ENCODE results near the gene EPB41L4A. TPM values are rescaled to one million over a fixed set of nuclear protein-coding genes. Genes with fewer than 3 reads are reported as not detected.

EPB41L4A gene
- polyA plus RNA-seq, 1 donor from 2014 or later = 7.4 TPM

DNA sequence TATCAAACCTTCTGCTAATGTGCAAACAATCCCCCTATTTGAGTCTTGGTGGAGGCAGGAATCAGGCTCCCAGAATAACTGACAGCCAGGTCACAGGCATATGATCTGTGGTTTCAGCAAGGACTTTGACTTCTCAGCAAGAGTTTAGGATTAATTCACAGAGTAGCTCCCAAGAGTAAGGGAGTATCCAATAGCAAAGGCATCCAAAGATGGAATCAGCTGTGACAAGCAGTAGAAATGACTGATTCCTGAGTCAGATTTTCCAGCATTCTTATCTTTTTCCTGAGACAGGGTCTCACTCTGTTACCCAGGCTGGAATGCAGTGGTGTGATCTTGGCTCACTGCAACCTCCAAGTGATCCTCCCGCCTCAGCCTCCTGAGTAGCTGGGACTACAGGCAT, 108.3 kb downstream of the EPB41L4A start:
- H3K4me2 ChIP-seq (ENCODE audit: low read length) = no peak overlapping the region

DNA sequence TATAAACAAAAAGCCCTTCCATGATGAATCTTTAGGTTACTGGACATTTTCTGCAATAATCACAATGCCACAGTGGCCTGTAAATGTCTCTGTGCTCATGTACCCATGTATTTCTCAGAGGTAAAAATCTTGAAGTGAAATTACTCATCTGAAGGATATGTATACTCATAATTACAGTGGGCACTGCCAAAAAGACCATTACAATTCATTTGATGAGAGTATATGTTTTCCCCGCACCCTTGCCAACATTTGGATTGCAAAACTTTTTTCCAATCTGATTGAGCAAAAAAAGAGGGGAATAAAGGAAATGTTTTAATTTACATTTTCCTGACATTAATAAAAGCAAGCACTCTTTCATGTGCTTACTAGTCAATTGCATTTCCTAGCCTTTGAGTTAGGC, 110.5 kb downstream of the EPB41L4A start:
- no peak for TF ChIP-seq TAF1 (IDR thresholded peaks at IDR 0.05; ENCODE audit: low read depth)
- TF ChIP-seq SMC3 (conservative IDR thresholded peaks at IDR 0.05; ENCODE audit: poor library complexity) = no peak
- TF ChIP-seq EP300 (conservative IDR thresholded peaks at IDR 0.05; ENCODE audit: poor library complexity, severe bottlenecking) = no peak
- no peak for TF ChIP-seq MXI1 (conservative IDR thresholded peaks at IDR 0.05; ENCODE audit: poor library complexity, severe bottlenecking)
- TF ChIP-seq EZH2 (IDR thresholded peaks at IDR 0.05; ENCODE audit: borderline replicate concordance, insufficient read depth, low read length, poor library complexity, severe bottlenecking) = no peak
- no peak for TF ChIP-seq RAD21 (conservative IDR thresholded peaks at IDR 0.05)
- TF ChIP-seq, protein P1, sequence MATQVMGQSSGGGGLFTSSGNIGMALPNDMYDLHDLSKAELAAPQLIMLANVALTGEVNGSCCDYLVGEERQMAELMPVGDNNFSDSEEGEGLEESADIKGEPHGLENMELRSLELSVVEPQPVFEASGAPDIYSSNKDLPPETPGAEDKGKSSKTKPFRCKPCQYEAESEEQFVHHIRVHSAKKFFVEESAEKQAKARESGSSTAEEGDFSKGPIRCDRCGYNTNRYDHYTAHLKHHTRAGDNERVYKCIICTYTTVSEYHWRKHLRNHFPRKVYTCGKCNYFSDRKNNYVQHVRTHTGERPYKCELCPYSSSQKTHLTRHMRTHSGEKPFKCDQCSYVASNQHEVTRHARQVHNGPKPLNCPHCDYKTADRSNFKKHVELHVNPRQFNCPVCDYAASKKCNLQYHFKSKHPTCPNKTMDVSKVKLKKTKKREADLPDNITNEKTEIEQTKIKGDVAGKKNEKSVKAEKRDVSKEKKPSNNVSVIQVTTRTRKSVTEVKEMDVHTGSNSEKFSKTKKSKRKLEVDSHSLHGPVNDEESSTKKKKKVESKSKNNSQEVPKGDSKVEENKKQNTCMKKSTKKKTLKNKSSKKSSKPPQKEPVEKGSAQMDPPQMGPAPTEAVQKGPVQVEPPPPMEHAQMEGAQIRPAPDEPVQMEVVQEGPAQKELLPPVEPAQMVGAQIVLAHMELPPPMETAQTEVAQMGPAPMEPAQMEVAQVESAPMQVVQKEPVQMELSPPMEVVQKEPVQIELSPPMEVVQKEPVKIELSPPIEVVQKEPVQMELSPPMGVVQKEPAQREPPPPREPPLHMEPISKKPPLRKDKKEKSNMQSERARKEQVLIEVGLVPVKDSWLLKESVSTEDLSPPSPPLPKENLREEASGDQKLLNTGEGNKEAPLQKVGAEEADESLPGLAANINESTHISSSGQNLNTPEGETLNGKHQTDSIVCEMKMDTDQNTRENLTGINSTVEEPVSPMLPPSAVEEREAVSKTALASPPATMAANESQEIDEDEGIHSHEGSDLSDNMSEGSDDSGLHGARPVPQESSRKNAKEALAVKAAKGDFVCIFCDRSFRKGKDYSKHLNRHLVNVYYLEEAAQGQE (IDR thresholded peaks at IDR 0.05; ENCODE audit: borderline replicate concordance) = no peak
- TF ChIP-seq POLR2AphosphoS5 (IDR thresholded peaks at IDR 0.05) = no peak
- TF ChIP-seq, protein P2, sequence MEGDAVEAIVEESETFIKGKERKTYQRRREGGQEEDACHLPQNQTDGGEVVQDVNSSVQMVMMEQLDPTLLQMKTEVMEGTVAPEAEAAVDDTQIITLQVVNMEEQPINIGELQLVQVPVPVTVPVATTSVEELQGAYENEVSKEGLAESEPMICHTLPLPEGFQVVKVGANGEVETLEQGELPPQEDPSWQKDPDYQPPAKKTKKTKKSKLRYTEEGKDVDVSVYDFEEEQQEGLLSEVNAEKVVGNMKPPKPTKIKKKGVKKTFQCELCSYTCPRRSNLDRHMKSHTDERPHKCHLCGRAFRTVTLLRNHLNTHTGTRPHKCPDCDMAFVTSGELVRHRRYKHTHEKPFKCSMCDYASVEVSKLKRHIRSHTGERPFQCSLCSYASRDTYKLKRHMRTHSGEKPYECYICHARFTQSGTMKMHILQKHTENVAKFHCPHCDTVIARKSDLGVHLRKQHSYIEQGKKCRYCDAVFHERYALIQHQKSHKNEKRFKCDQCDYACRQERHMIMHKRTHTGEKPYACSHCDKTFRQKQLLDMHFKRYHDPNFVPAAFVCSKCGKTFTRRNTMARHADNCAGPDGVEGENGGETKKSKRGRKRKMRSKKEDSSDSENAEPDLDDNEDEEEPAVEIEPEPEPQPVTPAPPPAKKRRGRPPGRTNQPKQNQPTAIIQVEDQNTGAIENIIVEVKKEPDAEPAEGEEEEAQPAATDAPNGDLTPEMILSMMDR (IDR thresholded peaks at IDR 0.05; ENCODE audit: poor library complexity, severe bottlenecking) = no peak
- Histone ChIP-seq H3K9me2 (ENCODE audit: insufficient read depth, low read length) (no peaks in the 10 kb centered on the region), H3K9ac (ENCODE audit: low read length) (no peak overlapping the region), H3K36me3 (ENCODE audit: insufficient read depth, low read length) (no peaks in the 10 kb centered on the region), H3K27ac (ENCODE audit: low read length) (no peak overlapping the region), H3K4me3 (ENCODE audit: low read length) (no peak overlapping the region), H3K9me3 (ENCODE audit: low read length) (no peaks in the 10 kb centered on the region), H3F3A (ENCODE audit: insufficient read depth, low read length, poor library complexity, severe bottlenecking) (no peaks in the 10 kb centered on the region), H3K79me2 (replicated peaks; ENCODE audit: insufficient read depth, low read length) (no peaks in the 10 kb centered on the region), H4K20me1 (ENCODE audit: insufficient read depth) (no peaks in the 10 kb centered on the region), H3K4me2 (ENCODE audit: low read length) (no peak overlapping the region), H2AFZ (ENCODE audit: low read depth, low read length) (no peak overlapping the region), H3K27me3 (ENCODE audit: insufficient read depth, low read depth, low read length) (no peaks in the 10 kb centered on the region)

More for the DNA sequence above, 108.3 kb downstream of the EPB41L4A start:
- H3K27me3 ChIP-seq (ENCODE audit: insufficient read depth, low read depth, low read length) = no peaks in the 10 kb centered on the region
- no peaks in the 10 kb centered on the region for H3K79me2 ChIP-seq (replicated peaks; ENCODE audit: insufficient read depth, low read length)
- no peaks in the 10 kb centered on the region for H3K9me2 ChIP-seq (ENCODE audit: insufficient read depth, low read length)
- H4K20me1 ChIP-seq (ENCODE audit: insufficient read depth) = no peaks in the 10 kb centered on the region
- H2AFZ ChIP-seq (ENCODE audit: low read depth, low read length) = no peak overlapping the region
- no peak for TF ChIP-seq TAF1 (IDR thresholded peaks at IDR 0.05; ENCODE audit: low read depth)
- no peak for TF ChIP-seq POLR2AphosphoS5 (IDR thresholded peaks at IDR 0.05)
- TF ChIP-seq SMC3 (conservative IDR thresholded peaks at IDR 0.05; ENCODE audit: poor library complexity) = no peak
- no peak for TF ChIP-seq EZH2 (IDR thresholded peaks at IDR 0.05; ENCODE audit: borderline replicate concordance, insufficient read depth, low read length, poor library complexity, severe bottlenecking)
- TF ChIP-seq MXI1 (conservative IDR thresholded peaks at IDR 0.05; ENCODE audit: poor library complexity, severe bottlenecking) = no peak
- H3F3A ChIP-seq (ENCODE audit: insufficient read depth, low read length, poor library complexity, severe bottlenecking) = no peaks in the 10 kb centered on the region
- H3K27ac ChIP-seq (ENCODE audit: low read length) = no peak overlapping the region
- no peaks in the 10 kb centered on the region for H3K9me3 ChIP-seq (ENCODE audit: low read length)
- H3K9ac ChIP-seq (ENCODE audit: low read length) = no peak overlapping the region
- no peak overlapping the region for H3K4me3 ChIP-seq (ENCODE audit: low read length)
- H3K36me3 ChIP-seq (ENCODE audit: insufficient read depth, low read length) = no peaks in the 10 kb centered on the region

Data from neural cell (in vitro differentiated cells).